HuH-7.5 (cell line): ENCODE data around the gene TGFBR1.

ENCODE experiments used
- DNase-seq: peaks from one replicate; pipeline ENCODE4 v3.0.0; 2011; ENCODE audit warnings: low spot score

Gene TGFBR1

DNA sequence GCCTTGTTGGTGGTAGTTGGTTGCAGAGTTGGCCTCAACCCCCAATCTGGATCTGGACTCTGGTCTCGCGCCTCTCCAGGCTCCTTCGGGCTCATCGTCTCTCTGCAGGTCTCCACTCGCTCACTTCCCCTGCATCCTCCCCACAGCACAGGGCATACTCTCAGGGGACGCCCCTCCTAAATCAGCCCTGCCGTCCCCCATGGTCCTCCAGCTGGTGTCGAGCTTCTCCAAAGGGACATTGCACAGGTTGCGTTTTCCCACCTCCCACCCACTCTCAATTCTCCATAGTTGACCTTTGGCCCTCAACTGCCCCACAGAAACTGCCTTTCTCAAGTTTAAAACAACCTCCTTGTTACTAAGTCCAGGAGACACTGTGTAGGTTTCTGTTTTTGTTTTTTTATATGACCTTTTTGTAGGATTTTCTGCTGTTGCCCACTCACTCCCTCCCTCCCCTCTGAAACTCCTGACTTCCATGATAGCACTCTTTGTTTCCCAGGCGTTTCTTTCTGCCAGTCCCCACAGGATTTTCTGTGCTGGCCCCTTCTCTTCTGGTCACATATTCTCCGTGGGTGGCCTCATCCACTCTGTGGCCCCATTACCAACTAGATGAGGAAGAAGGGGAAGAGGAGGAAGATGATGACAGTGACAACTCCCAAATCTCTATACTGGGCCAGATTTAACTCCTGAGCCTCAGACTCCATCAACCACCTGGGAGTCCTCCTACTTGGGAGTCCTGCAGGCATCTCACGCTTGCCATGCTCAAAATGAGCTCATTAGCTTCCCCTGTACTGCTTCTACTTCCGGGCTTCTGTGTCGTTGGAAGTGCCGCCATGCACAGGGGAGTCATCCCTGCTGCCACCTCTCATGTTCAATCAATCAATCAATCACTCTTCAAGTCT lies 66.6 kb downstream of the TGFBR1 start:
- no peak for DNase-seq

DNA sequence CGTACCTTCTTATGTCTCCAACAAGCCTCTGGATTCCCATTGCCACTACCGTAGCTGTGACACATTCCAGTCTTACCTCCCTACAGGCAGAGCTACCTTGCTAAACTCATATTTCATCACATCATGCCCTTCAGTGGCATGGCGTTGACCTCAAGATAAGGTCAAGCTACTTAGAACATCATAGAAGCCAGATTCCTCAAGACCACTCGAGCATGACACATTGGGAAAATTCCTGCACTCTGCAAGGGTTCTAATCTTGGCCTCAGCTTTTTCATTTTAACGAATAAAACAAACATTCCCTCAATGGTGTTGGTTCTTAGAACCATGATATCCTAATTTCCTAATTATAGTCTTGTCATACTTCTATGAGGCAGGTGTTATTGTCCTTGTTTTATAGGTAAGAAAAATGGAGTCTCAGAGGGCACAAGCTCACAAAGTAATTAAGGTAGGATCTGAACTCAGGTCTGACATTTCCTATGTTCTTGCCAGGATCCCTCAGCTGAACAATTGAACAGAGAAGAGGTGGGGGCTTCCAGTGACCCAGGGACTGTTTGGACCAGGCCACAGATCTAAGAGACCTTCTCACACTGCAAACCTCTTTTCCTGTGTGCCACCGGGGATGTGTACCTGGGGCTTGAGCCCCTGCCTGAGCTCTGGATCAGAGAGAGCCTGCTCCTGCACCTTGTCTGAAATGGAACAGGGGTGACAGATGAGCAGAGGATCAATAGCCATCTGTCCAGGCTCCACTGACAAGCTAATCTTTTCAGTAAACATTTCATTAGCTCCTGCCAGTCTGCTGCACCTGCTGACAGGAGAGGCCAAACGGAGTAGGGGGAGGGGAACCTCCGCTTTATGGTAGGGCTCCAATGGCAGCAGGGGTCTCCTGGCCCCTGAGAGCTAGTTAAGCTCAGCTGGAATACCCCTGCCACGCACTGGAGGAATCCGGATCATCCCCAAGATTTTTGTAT lies 67.5 kb downstream of the TGFBR1 start:
- DNase-seq, result peak; percentile 27

DNA sequence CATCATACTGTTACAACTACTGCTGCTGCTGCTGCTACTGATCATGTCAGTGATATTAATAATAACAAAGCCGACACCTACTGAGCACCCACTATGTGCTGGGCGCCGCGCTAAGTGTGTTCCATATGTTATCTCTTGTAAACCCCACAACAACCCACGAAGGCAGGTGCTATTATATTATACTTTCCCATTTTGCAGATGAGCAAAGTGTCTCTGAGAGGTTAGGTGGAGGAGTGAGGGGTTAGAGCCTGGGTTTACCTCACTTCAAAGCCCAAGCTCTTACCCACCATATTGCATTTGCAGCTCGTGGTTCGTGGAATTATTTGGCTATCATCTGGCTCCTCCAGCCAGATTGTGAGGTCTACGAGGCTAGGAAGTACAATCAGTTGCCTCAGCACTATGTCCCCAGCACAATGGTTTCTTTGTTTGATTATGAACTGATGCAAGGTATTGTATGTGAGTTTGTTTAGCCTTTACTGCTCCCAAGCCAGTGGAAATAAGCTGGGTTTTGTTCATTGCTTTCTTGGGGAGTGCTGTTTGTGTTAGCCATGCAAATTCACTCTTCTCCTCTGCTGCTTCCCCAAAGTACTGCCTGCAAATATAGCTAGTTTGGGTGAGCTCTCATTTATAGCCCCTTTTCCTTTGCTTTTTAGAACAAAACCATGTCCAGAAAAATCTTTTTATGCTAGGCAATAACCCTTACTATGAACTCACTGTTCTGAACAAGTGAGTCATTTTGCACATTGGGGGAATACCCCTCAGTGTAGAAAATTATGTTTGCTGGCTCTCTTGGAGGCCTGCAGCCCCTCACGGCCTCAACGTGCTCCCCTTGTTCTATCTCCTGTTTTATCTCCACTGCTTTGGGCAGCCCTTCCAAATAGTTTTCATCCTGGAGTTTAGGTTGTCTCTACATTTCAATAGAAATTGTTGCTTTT lies 68.9 kb downstream of the TGFBR1 start:
- DNase-seq, result no peak

DNA sequence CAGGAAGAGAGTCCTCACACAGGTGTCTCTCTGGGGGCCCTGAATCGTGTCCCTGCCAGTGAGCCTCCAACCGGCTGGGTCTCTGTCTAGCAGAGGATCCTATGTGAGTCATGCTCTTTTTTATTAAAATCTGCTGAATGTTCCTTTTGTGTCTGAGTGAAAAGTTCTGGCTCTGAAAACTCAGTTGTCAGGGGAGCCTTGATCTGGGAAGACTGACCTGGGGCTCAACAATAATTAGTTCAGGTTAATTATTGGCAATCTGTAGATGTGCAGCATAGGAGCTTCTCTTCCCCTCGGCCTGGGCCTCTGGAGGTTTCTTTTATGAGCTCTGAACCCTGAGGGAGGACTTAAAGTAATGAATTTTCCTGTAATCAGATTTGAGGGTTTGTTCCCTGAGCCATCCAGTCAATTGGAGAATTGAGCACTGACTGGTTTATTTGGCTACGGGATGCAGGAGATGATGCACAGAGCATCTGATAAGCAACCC lies 71.7 kb downstream of the TGFBR1 start:
- no peak for DNase-seq

DNA sequence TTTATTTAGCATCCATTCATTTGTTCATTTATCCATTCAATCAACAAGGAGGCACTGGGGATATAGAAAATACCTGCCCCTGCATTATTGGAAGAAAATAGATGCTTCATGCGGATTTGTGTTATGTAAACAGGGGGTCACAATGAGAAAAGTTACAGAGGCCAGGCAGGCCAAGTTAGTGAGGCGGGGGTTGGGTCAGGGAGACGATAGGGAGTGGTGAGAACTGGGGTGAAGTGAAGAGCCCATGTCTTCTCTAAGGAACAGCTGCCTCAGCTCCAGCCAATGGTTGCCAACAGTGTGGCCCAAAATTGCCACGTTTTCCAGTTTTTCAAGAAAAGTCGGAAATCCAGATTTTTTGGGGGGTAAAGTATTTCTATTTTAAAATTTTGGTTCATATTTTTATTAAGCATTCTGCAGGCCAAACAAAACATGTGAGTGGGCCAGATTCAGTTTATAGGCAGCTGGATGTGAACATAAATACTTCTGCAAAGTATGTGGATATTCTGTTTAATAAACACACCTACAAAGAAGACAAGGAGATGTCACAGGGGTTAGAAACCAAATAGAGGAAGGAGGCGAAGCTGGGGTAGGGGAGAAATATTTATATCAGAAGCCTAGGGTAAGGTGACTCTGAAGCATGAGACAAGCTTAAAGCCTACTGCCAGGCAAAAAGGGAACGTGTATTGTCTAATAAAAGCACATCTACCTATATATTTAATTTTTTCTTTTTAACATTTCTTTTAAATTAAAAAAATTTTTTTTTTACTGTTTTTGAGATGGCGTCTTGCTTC lies 72.9 kb downstream of the TGFBR1 start:
- no peak for DNase-seq

DNA sequence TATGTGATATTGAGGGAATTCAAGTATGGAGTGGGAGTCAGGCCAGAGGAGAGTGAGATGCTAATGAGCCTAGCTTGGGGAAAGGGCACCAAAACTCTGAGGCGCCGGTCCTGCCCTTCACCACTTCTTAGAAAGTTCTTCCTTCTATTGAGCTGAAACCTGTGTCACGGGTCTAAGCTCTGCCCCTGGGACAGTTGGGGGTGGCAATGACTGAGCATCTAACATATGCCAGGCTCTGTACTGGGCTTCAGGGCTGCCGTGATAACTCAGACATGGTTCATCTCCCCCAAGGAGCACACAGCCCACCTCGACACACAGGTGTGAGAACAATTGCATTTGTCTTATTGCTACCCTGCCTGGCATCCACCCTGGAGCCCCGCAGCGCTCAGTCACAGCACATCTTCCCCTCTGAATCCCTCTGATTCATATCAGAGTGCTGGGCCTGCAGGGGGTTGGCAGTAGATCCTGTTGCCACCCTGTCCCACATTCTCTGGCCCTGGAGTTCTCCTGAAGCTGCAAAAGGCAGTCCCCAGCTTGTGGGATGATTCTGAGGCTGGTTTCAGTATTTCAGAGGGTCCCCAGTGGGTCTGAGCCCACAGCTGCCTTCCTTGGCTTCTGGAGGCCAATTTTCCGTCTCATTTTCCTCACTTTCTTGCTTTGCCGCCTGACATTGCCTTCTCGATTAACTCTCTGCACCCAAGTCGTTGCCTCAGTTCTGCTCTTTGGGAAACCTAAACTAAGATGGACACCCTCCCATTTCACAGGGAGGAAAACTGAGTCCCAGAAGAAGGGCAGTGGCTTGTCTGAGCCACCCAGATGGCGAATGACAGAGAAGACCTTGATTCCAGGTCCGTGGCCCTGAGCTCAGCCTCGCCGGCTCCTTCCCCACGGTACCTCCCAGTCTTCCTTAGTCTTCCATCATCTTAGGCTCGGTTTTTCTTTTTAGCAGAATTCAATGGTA lies 74.3 kb downstream of the TGFBR1 start:
- DNase-seq, result no peak

DNA sequence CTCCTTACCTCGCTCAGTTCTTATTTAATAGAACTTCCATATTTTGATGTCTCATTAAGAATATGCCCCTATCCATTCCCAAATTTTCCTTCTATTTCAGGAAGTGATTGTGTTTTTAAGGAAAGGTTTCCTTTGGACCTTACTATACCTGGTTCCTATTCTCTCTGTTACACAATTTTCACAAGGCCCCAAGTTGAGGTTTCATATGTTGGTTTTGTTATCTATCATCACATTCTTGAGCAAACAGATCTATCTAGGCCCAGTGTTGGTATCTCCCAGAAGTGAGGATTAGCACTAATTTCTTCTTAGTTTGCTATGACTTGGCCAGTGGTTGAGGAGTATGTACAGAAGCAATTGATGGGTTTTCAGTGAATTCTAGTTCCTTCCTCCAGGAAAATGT lies 75.3 kb downstream of the TGFBR1 start:
- DNase-seq, result no peak

DNA sequence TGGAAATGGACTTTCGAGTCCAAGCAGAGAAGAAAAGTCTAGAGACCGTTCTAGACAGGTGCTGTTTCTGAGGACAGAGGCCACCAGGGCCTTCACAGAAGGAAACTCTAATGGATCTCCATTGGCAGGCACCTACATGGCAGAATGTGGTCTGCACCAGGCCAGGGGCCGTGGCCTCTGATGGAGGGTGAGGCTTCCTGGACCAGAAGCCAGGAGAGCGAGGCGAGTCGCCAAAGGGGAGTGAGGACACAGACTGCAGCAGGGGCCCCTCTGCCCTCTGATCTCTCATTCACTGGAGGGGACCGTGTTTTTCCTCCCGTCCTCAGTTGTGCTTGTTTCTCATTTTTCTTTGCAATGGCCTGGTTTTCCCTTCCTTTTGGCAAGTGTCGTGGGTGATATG lies 75.7 kb downstream of the TGFBR1 start:
- DNase-seq, result no peak

DNA sequence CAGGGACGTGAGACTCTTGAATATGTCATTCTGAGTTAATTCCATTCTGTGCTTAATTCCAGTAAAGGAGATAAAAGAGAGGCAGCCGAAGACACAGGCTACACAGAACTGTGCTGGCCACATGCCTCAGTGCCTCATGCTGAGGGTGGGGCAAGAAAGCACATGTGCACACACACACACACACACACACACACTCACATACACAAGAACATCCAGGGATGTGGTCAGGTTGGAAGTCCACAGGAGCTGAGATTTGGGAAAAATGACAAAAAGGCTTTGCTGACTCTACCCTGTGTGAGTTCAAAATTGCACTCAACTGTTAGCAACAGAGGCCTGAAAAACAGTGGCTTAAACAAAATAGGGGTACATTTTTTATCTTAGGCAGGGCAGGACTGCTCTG lies 76.3 kb downstream of the TGFBR1 start:
- no peak for DNase-seq

DNA sequence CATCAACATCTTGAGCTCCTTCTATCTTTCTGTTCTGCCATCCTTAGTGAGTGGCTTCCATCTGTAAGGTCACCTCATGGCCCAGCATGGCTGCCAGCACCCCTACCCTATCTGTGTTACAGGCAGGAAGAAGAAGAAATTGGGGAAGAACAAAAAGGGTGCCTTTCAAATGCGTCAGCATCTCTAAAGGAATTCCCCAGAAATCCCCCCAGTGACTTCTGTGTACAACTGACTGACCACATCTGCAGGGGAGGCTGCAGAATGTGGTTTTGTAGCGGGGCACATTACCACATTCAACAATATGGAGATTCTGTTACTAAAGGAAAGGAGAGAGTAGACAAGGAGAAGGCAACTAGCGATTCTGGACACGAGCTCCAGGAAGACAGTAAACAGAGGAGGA lies 76.7 kb downstream of the TGFBR1 start:
- no peak for DNase-seq

DNA sequence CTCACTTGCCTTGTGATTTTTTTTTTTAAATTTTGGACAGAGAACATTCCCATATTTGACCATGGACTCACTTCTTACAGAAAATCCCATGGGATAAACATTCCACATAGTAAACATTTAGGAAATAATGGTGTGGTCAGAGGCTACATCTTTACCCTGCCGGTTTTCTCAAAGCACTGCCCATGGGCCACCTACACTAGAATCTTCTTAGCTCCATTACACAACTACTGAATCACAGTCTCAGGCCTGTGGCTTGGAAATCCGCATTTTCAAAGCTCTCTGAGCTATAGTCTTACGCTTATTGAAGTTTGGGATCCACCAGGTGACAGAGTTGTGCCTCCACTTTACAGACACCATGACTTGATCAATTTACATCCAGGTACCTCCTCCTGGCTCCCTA lies 77.4 kb downstream of the TGFBR1 start:
- no peak for DNase-seq

DNA sequence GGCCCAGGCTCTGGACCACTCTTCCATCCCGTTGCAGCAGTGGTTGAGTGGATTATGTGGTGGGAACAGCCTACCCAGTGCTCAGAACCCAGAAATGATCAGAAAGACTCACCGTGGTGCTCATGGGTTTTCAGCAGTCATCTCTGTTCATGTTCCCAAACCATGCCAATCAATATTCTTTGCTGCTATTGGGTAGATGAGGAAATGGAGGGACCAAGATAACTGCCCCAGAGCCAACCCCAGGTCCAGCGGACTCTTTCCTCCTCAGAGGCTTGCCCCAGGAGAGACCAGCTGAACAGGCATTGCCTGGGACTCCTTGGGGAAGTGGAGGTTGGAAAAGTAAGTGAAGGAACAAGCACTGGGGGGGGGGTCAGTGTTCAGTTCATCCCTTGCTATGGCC lies 78.7 kb downstream of the TGFBR1 start:
- DNase-seq, result no peak

DNA sequence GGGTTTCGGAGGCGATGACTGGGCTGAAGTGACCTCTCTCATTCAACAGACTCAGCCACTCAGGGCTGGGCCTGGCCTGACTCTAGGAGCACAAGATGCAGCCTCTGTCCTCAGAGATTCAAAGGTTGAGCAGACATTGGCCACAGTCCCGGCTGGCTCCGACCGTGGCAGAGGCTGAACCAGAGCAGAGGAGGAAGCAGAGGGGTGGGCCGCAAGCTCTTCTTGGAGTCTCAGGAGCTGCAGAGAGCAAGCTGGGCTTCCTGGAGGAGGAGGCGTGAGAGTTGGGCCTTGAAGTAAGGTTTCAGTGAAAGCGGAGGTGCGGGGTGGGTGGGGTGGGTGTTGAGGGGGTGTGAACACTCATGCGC lies 79.2 kb downstream of the TGFBR1 start:
- DNase-seq, result no peak

DNA sequence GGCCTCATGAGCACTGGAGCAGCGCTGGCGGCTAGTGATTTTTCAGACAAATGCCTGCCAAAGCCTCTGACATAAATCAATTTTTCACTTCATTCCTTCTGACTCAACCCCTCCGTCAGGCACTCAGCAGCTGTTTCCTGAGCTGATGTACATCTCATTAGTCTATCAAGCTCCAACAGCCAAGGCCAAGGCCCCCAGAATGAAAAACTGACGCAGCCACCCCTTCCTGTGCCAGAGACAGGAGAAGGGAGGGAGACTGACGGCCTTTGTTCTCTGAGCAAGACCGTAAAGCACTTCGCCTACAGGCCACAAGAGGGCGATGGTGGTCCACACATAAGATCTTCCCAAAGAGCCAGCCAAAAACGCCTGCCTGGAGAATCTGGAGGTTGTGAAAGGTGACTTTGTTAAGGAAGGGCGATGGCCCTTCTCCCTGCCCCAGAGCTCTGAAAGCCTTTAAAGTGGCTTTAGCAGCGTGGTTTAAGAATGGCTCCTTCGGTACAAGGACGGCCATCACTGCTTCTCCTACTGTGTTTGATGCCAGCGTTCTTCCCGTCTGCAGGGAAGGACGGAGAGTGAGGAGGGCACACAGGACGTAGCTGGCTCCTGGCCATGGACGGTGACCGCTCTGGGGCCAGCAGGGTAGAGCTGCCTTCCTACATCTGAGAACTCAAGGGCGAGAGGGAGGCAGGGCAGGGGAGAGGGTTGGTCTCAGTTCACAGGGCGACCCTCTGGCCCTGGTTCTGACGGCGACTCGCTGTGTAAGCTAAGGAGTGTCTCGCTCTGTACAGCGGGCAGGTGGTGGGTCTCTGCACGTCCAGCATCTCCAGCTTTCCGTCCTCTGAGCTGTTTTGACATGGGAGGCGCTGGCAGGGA lies 79.8 kb downstream of the TGFBR1 start:
- peak; percentile 39 for DNase-seq

DNA sequence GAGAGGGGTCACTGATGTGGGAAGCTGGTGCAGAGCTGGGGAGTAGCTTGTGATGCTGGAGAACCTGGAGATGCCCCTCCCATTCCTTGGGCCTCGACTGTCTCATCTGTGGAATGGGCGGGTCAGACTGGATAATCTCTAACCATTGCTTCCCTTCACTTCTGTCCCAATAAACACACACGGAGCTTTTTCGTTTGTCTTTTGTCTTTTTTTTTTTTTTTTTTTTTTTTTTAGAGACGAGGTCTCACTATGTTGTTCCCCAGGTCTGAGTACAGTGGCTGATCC lies 80.4 kb downstream of the TGFBR1 start:
- DNase-seq, result no peak

DNA sequence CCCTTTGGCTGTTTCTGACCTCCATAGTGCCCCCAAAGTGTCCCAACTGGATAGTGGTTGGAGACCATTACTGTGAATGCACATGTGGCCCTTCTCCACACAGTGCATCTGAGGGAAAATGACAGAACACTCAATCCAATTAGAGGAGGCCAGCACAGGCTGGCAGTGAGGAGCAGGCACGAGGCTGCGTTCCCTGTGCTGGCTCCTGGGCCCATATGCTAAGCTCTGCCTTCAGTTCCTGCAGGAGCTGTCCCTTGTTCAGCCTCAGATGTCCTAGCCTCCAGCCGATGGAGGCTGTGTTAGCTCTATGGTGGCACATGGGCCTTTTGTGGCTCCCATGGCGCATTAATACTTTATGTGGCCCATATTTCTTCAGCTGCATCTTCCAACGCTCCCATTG lies 81.0 kb downstream of the TGFBR1 start:
- DNase-seq, result no peak

DNA sequence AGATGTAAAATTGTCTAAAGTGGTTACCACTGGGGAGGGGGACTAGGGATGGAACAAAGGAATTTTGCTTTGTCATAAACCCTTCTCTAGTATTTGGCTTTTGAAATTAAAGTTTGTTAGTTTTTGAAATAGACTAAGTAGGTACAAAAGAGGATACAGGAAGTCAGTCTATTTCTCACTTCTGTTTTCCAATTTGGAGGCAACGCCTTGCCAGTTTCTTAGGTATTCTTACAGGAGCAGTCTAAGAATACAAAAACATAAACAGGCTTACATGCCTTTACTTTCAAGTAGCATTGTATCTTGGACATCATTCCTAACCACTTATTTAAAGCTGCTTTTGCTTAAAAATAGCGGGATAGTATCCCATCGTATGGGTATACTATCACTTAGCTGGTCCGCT lies 82.4 kb downstream of the TGFBR1 start:
- no peak for DNase-seq

DNA sequence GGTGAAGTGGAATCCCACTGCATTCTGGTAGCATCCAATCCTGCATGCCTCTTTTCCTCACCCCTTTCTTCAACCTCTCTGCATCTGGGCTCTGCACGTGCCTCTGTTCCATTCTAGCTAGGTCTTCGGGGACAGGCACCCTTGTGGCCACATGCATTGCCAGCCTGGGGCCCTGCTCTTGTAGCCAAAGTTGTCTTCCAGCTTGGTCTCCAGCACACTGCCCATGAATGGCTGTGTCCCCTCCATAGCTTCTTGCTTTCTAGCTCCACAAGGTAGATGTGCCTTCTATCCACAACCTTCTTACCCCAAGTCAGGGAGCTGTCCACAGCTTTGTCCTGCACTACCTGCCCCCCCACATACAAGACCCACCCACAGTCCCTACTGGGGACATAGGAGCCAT lies 84.3 kb downstream of the TGFBR1 start:
- no peak for DNase-seq
